Stimulated activated naive CD8-positive, alpha-beta T cell treated with anti-CD3 and anti-CD28 coated beads, Interleukin-15, amount 100 ng/mL, for 72 hours (primary cell): ENCODE results near the gene FAM193A.
A peak's percentile ranks its signal among the peaks of the same experiment; 100 is the strongest.
"Not testable (repeated sequence)": the region's sequence is repeated elsewhere in the genome, so short reads cannot be mapped to it uniquely, and the experiment has no call there.

Experiments
- ATAC-seq: fragments of 150-1000 bp; cut with Tn5 transposase; 2 replicates; pipeline ENCODE4 v1.10.0; 2021; ENCODE audit warnings: mild to moderate bottlenecking, moderate library complexity
- DNase-seq, 2 donors: peaks; one replicate each; pipeline ENCODE4 v3.0.0; 2021 to 2022
- H3K27ac Mint-ChIP-seq, 2 donors: one replicate each; pipeline ENCODE4 v1.8.0; 2022; ENCODE audit warnings: mild to moderate bottlenecking in 2 of 2, mixed read lengths in 2 of 2, moderate library complexity in 2 of 2
- H3K27me3 Mint-ChIP-seq: one replicate; pipeline ENCODE4 v1.8.0; 2022; ENCODE audit warnings: mixed read lengths
- H3K4me1 Mint-ChIP-seq: one replicate; pipeline ENCODE4 v1.8.0; 2022; ENCODE audit warnings: mild to moderate bottlenecking, mixed read lengths
- H3K4me3 Mint-ChIP-seq, 2 donors: one replicate each; pipeline ENCODE4 v1.8.0; 2022; ENCODE audit warnings: mild to moderate bottlenecking in 2 of 2, mixed read lengths in 2 of 2, moderate library complexity in 1 of 2
- H3K9me3 Mint-ChIP-seq, 2 donors: one replicate each; pipeline ENCODE4 v1.8.0; 2022; ENCODE audit warnings: mixed read lengths in 2 of 2

Gene FAM193A

DNA sequence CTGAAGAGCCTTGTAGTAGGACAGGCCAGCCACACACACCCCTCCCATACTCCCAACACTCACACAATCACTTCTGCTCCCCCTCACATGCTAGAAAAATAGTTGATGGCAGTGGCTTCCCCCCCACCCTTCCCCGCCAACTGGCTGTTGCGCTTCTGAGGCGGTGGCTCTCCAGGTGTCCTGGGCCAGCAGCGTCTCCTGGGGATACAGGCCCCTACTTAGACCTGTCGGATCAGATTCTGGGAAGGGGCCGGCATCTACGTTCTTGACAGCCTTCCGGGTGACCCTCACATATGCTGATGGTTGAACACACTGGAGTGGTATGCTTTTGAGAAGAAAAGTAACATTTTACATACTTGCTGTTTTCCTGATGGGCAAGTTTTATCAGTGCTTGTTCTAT, 179.8 kb downstream of the FAM193A start:
- H3K9me3 Mint-ChIP-seq, result no peaks in the 10 kb centered on the region
- H3K27ac Mint-ChIP-seq, result peak overlapping the region in 1 of 2 donors; percentile 19

DNA sequence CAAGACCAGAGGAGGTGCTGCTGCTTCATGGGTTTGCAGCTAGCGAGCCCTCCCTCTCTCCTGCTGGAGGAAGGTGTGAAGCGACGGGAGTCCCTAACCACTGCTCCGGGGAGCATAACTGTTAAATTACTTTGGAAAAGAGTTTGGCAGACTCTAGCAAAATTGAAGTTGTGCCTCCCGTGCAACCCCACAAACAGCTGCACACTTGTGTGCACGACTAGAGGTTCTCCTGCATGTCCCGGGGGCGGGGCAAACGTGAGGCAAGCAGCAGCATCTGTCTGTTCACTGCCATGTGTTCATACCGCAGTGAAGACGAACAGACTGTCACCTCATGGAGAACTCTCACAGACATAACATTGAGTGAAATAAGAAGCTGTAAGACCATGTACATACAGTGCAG, 185.1 kb downstream of the FAM193A start:
- H3K27ac Mint-ChIP-seq, result no peak overlapping the region
- H3K27me3 Mint-ChIP-seq, result no peaks in the 10 kb centered on the region
- no peak for ATAC-seq
- no peak for DNase-seq
- H3K4me1 Mint-ChIP-seq, result peaks cover 25% of the 10 kb centered on the region
- H3K9me3 Mint-ChIP-seq, result no peaks in the 10 kb centered on the region
- no peak overlapping the region for H3K4me3 Mint-ChIP-seq

More for the DNA sequence above, 179.8 kb downstream of the FAM193A start:
- ATAC-seq, result no peak
- Mint-ChIP-seq H3K27me3 (no peaks in the 10 kb centered on the region), H3K4me3 (no peak overlapping the region), H3K4me1 (peaks cover 24% of the 10 kb centered on the region)
- DNase-seq, result no peak

DNA sequence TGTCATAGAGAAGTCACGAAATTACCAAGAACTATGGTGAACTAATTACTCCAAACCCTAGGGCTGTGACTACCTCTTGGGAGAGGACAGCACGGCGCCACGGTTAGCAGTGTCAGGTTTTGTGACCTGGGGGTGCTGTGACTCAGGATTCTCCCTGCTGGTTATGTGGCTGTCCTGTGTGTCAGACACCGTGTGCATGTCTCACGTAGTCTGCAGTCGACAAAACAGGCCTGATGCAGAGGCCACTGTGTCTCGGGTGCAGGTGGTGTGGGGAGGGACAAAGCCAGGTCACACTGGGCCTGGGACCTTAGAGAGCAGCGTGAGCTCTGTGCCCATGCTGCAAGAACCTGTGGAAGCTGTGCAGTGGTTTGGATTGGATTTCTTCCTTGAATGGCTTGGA, 185.6 kb downstream of the FAM193A start:
- Mint-ChIP-seq H3K4me3 (no peak overlapping the region), H3K27me3 (no peaks in the 10 kb centered on the region), H3K27ac (peak overlapping the region in 1 of 2 donors; percentile 3), H3K4me1 (peaks cover 25% of the 10 kb centered on the region), H3K9me3 (no peaks in the 10 kb centered on the region)
- ATAC-seq (peak; percentile 35), DNase-seq (no peak)

DNA sequence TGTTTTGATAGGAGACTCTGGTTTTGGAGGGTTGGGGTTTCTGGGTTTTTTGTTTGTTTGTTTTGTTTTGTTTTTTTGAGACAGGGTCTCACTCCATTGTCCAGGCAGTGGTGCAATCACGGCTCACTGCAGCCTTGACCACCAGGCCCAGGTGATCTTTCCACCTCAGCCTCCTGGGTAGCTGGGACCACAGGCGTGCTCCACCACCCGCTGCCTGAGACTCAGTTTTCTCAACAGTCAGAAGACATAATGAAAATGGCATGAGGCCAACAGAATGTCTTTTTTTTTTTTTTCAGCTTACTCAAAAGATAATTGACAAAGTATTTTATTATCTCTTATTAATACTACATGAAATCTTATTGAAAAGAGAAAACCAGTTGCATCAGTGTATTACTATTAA, 187.3 kb downstream of the FAM193A start:
- Mint-ChIP-seq H3K4me3 (no peak overlapping the region), H3K27ac (peak overlapping the region in 1 of 2 donors; percentile 65), H3K9me3 (no peaks in the 10 kb centered on the region), H3K4me1 (peaks cover 25% of the 10 kb centered on the region), H3K27me3 (no peaks in the 10 kb centered on the region)
- DNase-seq, result no peak
- ATAC-seq, result no peak

DNA sequence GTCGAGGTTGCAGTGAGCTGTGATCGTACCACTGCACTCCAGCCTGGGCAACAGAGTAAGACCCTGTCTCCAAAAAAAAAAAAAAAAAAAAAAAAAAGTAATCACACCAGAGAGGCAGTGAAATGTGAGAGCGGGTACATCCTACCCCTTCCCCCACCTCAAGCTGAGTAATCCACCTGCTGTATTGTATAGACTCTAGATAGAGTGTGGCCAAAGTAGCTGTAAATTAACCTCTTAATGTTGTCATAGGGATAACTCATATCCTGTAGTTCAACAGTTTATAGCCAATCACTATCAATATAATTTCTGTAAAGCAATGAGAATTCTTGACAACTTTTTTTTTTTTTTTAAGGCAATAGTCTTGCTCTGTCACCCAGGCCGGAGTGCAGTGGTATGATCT, 188.9 kb downstream of the FAM193A start:
- no peaks in the 10 kb centered on the region for H3K9me3 Mint-ChIP-seq
- peaks cover 25% of the 10 kb centered on the region for H3K4me1 Mint-ChIP-seq
- ATAC-seq (no peak), DNase-seq (no peak)
- H3K4me3 Mint-ChIP-seq, result no peak overlapping the region
- H3K27ac Mint-ChIP-seq, result peak overlapping the region in 1 of 2 donors; percentile 34
- no peaks in the 10 kb centered on the region for H3K27me3 Mint-ChIP-seq

DNA sequence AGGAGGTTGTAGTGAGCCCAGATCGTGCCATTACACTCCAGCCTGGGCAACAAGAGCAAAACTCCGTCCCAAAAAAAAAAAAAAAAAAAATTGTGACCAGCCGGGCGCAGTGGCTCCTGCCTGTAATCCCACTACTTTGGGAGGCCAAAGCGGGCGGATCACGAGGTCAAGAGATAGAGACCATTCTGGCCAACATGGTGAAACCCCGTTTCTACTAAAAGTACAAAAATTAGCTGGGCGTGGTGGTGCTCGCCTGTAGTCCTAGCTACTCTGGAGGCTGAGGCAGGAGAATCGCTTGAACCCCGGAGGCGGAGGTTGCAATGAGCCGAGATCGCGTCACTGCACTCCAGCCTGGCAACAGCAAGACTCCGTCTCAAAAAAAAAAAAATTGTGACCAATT, 190.4 kb downstream of the FAM193A start:
- DNase-seq, result not testable (repeated sequence)

DNA sequence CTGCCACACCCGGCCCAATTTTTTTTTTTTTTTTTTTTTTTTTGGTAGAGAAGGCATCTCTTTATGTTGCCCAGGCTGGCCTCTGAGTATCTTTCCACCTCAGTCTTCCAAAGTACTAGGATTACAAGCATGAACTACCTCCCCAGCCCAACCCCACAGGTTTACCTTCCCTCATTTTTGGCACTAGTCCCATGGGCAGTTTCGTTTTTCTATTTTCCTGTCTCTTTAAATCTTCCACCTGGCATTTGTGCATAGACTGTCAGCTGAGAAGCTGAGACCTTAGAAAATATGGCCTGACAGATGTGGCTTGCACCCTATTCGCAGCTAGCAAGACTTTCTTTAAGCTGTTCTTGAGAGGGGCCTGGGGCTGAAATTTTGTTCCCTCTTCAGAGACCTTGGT, 191.8 kb downstream of the FAM193A start:
- no peaks in the 10 kb centered on the region for H3K27me3 Mint-ChIP-seq
- DNase-seq, result no peak
- H3K9me3 Mint-ChIP-seq, result no peaks in the 10 kb centered on the region
- H3K4me3 Mint-ChIP-seq, result no peak overlapping the region
- H3K27ac Mint-ChIP-seq, result no peak overlapping the region
- peaks cover 21% of the 10 kb centered on the region for H3K4me1 Mint-ChIP-seq
- no peak for ATAC-seq

More for the DNA sequence above, 190.4 kb downstream of the FAM193A start:
- H3K27me3 Mint-ChIP-seq, H3K9me3 Mint-ChIP-seq, H3K4me3 Mint-ChIP-seq, ATAC-seq, H3K27ac Mint-ChIP-seq: not testable (repeated sequence)
- H3K4me1 Mint-ChIP-seq, result peaks cover 25% of the 10 kb centered on the region

DNA sequence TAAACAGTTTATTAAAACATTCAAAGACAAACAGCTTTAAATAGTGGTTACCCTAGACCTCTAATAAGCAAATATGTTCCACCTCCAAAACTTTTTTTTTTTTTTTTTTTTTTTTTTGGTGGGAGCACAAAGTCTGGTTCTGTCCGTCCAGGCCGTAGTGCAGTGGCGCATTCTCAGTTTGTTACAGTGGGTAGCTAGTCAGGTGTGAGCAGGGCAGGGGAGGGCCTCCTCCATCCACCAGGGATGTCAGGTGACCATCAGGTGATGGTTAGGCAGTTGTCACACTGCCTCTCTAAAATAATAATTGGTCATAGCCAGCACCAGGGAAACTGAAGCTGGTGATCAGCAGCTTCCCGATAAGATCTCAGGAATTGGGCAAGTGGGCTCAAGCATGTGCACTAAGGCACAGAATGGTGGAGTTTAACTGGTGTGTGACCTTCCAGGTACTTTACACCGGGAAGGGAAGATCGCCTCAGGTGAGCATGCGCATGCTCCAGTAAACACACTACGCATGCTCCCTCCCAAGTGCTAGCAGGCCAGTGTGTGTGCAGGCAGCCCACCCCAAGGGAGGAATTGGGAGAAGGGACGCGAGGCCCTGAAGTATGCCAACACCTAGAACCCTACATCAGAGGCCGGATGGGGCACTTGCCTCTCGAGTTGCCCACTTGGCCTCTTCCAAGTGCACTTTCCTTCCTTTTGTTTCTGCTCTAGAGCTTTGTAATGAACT, 192.5 kb downstream of the FAM193A start:
- Mint-ChIP-seq H3K4me1 (peaks cover 19% of the 10 kb centered on the region), H3K4me3 (no peak overlapping the region), H3K27ac (peak overlapping the region in 1 of 2 donors; percentile 71), H3K27me3 (no peaks in the 10 kb centered on the region), H3K9me3 (no peaks in the 10 kb centered on the region)
- DNase-seq (no peak), ATAC-seq (no peak)

DNA sequence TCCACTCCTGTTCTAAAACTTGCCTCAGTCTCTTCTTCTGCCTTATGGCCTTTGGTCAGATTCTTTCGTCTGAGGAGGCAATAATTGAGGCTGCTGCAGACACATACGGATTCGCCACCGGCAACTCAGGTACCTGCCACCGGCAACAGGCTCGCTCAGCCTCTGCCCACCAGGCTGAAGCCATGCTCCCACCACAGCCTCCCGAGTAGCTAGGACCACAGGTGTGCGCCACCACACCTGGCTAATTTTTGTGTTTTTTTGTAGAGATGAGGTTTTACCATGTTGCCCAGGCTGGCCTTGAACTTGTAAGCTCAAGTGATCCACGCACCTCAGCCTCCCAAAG, 193.1 kb downstream of the FAM193A start:
- Mint-ChIP-seq H3K4me1 (peaks cover 19% of the 10 kb centered on the region), H3K9me3 (no peaks in the 10 kb centered on the region), H3K27me3 (no peaks in the 10 kb centered on the region), H3K27ac (no peak overlapping the region), H3K4me3 (no peak overlapping the region)
- no peak for ATAC-seq
- no peak for DNase-seq

DNA sequence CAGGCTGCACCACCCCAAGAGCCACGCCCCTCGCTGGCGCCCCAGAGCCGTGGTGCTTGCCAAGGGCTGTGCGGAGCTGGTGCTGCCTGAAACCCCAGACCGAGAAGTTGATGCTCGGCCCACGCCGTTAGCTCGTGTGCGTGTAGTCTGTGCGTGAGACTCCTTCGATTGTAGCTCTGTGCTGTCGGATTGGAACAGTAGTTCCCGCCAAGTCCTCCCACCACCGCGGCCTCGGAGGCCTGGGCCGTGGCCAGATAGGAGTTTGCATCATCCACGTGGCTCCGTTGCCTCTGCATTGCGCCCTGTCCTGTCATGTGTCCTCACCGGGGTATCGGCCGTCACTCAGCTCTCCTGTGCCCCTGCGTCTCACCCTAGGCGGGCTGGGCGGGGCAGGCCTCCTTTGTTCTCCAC, 195.5 kb downstream of the FAM193A start:
- Mint-ChIP-seq H3K27me3 (no peaks in the 10 kb centered on the region), H3K4me1 (peaks cover 18% of the 10 kb centered on the region), H3K27ac (peak overlapping the region in 1 of 2 donors; percentile 32), H3K9me3 (peaks cover 6 to 17% of the 10 kb centered on the region in 2 donors), H3K4me3 (no peak overlapping the region)
- ATAC-seq (no peak), DNase-seq (no peak)

DNA sequence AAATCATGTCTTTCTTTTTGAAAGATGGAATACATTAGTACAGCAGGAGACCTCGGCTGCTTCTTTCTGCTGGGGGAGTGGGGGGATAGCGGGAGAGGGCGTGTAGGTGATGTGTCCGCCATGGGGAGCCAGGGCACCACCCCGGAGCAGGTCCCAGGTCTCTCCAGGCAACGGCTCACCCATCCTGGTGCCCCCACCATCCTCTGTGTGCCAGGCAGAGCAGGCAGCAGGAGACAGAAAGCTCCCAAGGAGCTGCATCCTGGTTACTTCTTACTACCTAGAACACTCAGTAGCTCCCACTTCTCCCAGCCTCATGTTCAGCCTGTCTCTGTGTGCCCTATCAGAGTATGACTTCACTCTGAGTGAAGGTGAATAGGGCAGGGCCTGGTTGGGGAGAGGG, 196.1 kb downstream of the FAM193A start:
- H3K4me3 Mint-ChIP-seq, result no peak overlapping the region
- no peaks in the 10 kb centered on the region for H3K27me3 Mint-ChIP-seq
- H3K9me3 Mint-ChIP-seq, result peaks cover 6 to 17% of the 10 kb centered on the region in 2 donors
- peak overlapping the region in 1 of 2 donors; percentile 32 for H3K27ac Mint-ChIP-seq
- H3K4me1 Mint-ChIP-seq, result peaks cover 18% of the 10 kb centered on the region
- no peak for DNase-seq
- no peak for ATAC-seq

DNA sequence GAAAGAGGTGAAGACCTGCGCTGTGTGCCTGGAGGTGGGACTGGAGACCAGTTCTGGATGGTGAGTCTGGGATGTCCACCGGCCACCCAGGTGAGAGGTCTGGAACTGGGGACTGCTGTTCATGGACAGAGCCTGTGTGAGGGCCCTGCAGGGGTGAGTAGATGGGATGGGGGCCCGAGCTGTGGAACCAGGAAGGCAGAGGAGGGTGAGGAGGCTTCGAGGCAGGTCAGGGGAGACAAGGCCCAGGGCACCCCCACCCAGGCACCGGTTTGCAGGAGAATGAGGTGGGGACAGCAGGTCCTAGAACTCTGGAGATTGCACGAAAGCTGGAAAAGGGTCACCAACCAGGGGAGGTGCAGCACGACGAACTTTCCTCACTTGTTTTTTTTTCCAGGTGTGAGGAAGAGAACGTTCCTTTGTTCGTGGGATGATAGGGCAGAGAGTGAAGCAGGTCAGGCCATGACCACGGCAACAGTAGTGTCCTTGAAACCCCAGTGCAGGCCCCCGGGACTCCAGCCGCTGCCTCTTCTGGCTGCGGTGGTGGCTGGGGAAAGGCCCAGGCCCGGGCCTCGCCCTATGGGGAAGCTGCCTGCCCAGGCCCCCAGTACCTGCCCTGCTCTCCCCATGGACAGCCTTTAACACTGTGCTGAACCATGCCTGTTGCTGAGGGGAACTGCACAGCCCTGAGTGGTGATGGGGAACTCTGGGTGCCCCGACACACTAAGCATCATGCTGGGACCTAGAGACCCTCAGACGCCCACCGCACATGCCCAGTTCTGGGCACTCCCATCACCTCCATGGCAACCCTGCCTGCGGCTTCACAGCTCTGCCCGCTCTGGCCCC, 196.8 kb downstream of the FAM193A start:
- Mint-ChIP-seq H3K27me3 (no peaks in the 10 kb centered on the region), H3K9me3 (peaks cover 6 to 19% of the 10 kb centered on the region in 2 donors), H3K4me3 (no peak overlapping the region), H3K4me1 (peaks cover 18% of the 10 kb centered on the region), H3K27ac (no peak overlapping the region)
- no peak for DNase-seq
- ATAC-seq, result peak; percentile 48

DNA sequence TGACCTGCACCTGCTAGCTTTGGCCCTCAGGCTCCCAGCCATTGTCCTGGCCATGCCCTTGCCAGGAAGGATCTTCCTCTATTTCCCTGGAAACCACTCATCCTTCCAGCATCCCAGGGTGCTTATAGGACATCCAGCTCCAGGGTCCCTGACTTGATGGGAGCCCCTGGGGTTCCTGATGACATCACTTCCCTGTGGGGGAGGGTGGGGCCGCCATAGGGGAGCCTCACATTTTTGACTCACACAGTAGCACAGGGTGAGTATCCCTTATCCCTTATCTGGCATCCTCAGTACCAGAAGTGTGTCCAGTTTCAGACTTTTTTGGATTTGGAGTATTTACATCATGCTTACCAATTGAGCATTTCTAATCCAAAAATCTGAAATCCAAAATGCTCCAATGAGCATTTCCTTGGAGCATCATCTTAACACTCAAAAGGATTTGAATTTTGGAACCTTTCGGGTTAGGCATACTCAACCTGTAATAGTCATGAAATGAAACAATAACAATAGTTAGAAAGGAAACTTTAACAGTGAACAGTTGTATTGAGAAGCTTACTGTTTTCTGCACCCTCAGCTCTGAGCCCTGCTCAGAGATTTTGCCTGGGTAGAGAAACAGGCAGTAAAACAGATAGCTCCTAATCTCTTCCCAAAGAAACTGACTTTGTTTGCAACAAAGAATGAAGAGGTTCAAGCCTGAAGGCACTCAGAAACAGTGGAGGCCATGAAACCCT, 197.6 kb downstream of the FAM193A start:
- Mint-ChIP-seq H3K27ac (no peak overlapping the region), H3K4me1 (peaks cover 18% of the 10 kb centered on the region), H3K27me3 (no peaks in the 10 kb centered on the region), H3K9me3 (peaks cover 6 to 25% of the 10 kb centered on the region in 2 donors), H3K4me3 (no peak overlapping the region)
- ATAC-seq (no peak), DNase-seq (no peak)

DNA sequence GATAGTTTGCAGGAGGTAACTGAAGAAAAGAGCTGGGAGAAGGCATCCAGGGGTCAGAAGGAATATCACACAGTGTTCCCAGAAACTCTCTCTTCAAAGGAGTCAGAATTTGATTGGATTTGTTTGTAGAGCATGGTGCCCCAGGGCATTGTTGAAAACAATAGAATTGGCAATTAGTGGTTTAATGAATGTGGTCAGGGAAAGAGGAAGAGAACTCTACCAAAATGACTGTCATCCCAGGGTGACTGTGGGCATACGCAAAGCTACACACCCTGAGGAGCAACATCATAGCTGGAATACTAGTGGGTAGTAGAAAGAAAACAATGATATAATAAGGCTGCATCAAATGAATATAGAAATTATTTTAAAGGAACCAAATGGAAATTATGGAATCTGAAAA, 198.2 kb downstream of the FAM193A start:
- H3K9me3 Mint-ChIP-seq, result peaks cover 6 to 25% of the 10 kb centered on the region in 2 donors
- DNase-seq, result no peak
- H3K4me1 Mint-ChIP-seq, result peaks cover 18% of the 10 kb centered on the region
- no peaks in the 10 kb centered on the region for H3K27me3 Mint-ChIP-seq
- no peak overlapping the region for H3K27ac Mint-ChIP-seq
- ATAC-seq, result no peak
- no peak overlapping the region for H3K4me3 Mint-ChIP-seq

DNA sequence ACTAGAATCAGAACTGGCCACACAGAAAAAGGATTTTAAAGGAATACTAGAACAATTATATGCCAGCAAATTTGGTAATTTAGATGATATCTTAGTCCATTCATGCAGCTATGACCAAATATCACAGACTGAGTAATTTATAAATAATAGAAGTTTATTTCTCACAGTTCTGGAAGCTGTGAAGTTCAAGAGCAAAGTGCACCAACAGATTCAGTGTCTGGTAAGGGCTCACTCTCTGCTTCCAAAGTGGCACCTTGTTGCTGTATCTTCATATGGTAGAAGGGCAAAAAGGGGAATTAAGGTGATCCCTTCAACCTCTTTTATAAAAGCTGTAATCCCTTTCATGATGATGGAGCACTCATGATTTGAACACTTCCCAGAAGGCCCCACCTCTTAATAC, 199.4 kb downstream of the FAM193A start:
- Mint-ChIP-seq H3K9me3 (peaks cover 6 to 25% of the 10 kb centered on the region in 2 donors), H3K27ac (no peak overlapping the region), H3K27me3 (no peaks in the 10 kb centered on the region), H3K4me1 (peaks cover 18% of the 10 kb centered on the region), H3K4me3 (no peak overlapping the region)
- DNase-seq (no peak), ATAC-seq (no peak)

DNA sequence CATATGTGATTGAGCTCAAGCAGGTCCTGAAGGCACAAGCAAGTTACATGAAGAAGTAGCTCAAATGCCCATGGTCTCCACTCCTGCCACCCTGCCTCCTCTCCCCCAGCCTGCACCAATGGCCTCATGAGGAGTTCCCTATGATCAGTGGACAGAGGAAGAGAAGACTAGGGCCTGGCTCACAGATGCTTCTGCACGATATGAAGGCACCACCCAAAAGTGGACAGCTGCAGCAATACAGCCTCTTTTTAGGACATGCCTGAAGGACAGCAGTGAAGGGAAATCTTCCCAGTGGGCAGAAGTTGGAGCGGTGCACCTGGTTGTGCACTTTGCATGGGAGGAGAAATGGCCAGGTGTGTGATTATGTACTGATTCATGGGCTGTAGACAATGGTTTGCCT, 201.8 kb downstream of the FAM193A start:
- ATAC-seq, H3K27me3 Mint-ChIP-seq: not testable (repeated sequence)
- H3K27ac Mint-ChIP-seq, result peak overlapping the region; percentile 1 to 14

More for the DNA sequence above, 201.8 kb downstream of the FAM193A start:
- not testable (repeated sequence) for H3K4me3 Mint-ChIP-seq, DNase-seq
- Mint-ChIP-seq H3K9me3 (peaks cover 6 to 25% of the 10 kb centered on the region in 2 donors), H3K4me1 (peaks cover 15% of the 10 kb centered on the region)
